IMR-90 (cell line): ENCODE data around the gene EVA1A. TPM values are rescaled to one million over a fixed set of nuclear protein-coding genes. Genes with fewer than 3 reads are reported as not detected.

ENCODE experiments used
- ATAC-seq: fragments of 200-7000 bp; cut with Tn5 transposase; 2 replicates; pipeline ENCODE4 v1.9.1; 2020; ENCODE audit warnings: low read depth, mild to moderate bottlenecking, moderate library complexity
- BruUV-seq: library from RNA; stranded (reverse); fragments of 400-500 nt; replicated peaks from 2 replicates; lab custom pipeline; 2021; lab: Mats Ljungman, UMichigan
- CTCF ChIA-PET: fragments of 300-600 bp; formaldehyde crosslinking; extraction: SDS; loops from one replicate; lab custom pipeline; 2021; ENCODE audit warnings: antibody characterized with exemption; lab: Yijun Ruan, JAX
- POLR2A ChIA-PET: fragments of 300-600 bp; sonication (Branson Sonifier 250); formaldehyde crosslinking; loops from one replicate; lab custom pipeline; 2022; ENCODE audit warnings: antibody characterized with exemption; ENCODE audit not compliant: unreplicated experiment; lab: Charles Lee
- DNase-seq: peaks from one replicate; pipeline ENCODE4 v3.0.0; 2013
- H2AFZ ChIP-seq: replicated peaks from 2 replicates; pipeline ENCODE3; 2013; ENCODE audit warnings: low read length, mild to moderate bottlenecking; ENCODE audit not compliant: poor library complexity
- H2AK5ac ChIP-seq: 2 replicates; pipeline ENCODE4 v1.6.1; 2013; ENCODE audit warnings: low read depth, low read length, inconsistent platforms
- H2AK9ac ChIP-seq: replicated peaks from 2 replicates; pipeline ENCODE3; 2013; ENCODE audit warnings: mild to moderate bottlenecking, low read depth, low read length, moderate library complexity; ENCODE audit not compliant: poor library complexity
- H2BK120ac ChIP-seq: 2 replicates; pipeline ENCODE4 v1.6.1; 2013; ENCODE audit warnings: low read depth, low read length, inconsistent platforms
- H2BK15ac ChIP-seq: 3 replicates; pipeline ENCODE4 v1.6.1; 2013; ENCODE audit warnings: low read depth, low read length, inconsistent platforms
- H2BK20ac ChIP-seq: 2 replicates; pipeline ENCODE4 v1.6.1; 2013; ENCODE audit warnings: low read depth, mild to moderate bottlenecking, inconsistent platforms, low read length, moderate library complexity
- H2BK5ac ChIP-seq: 2 replicates; pipeline ENCODE4 v1.6.1; 2013; ENCODE audit warnings: mild to moderate bottlenecking, low read depth, low read length, inconsistent platforms; ENCODE audit not compliant: poor library complexity, severe bottlenecking
- H3K14ac ChIP-seq: replicated peaks from 2 replicates; pipeline ENCODE4 v1.6.1; 2013; ENCODE audit warnings: low read depth, low read length, inconsistent platforms
- H3K18ac ChIP-seq: 2 replicates; pipeline ENCODE4 v1.6.1; 2013; ENCODE audit warnings: low read depth, low read length, control low read depth
- H3K23ac ChIP-seq: 2 replicates; pipeline ENCODE4 v1.6.1; 2013; ENCODE audit warnings: low read depth, low read length, inconsistent platforms
- H3K27ac ChIP-seq: 2 replicates; pipeline ENCODE4 v1.5.1; 2013; ENCODE audit warnings: mild to moderate bottlenecking, control low read depth, low read length; ENCODE audit not compliant: insufficient read depth
- H3K27me3 ChIP-seq: 2 replicates; pipeline ENCODE4 v1.6.1; 2013; ENCODE audit warnings: low read length; ENCODE audit not compliant: control insufficient read depth, insufficient read depth
- H3K36me3 ChIP-seq: 2 replicates; pipeline ENCODE4 v1.6.1; 2013; ENCODE audit warnings: low read length, mixed read lengths; ENCODE audit not compliant: control insufficient read depth, insufficient read depth
- H3K4ac ChIP-seq: 2 replicates; pipeline ENCODE4 v1.6.1; 2013; ENCODE audit warnings: low read depth, low read length, inconsistent platforms
- H3K4me1 ChIP-seq: 2 replicates; pipeline ENCODE4 v1.6.1; 2013; ENCODE audit warnings: low read length, mixed read lengths; ENCODE audit not compliant: control insufficient read depth, insufficient read depth
- H3K4me2 ChIP-seq: 2 replicates; pipeline ENCODE4 v1.6.1; 2013; ENCODE audit warnings: low read depth, mild to moderate bottlenecking, control low read depth, low read length, moderate library complexity
- H3K4me3 ChIP-seq: 2 replicates; pipeline ENCODE4 v1.5.1; 2013; ENCODE audit warnings: low read depth, mild to moderate bottlenecking, control low read depth, low read length, moderate library complexity; ENCODE audit not compliant: insufficient read depth
- H3K56ac ChIP-seq: 2 replicates; pipeline ENCODE4 v1.6.1; 2013; ENCODE audit warnings: low read length, inconsistent platforms; ENCODE audit not compliant: insufficient read depth; ENCODE audit errors: extremely low read depth
- H3K79me1 ChIP-seq, 2 experiments: 2 replicates each; pipeline ENCODE4 v1.6.1; 2013; ENCODE audit warnings: low read length in 2 of 2, inconsistent platforms in 1 of 2, low read depth in 1 of 2
- H3K9ac ChIP-seq: 2 replicates; pipeline ENCODE4 v1.6.1; 2013; ENCODE audit warnings: low read depth, low read length, control low read depth
- H3K9me1 ChIP-seq: 2 replicates; pipeline ENCODE4 v1.6.1; 2013; ENCODE audit warnings: low read length, inconsistent platforms; ENCODE audit not compliant: insufficient read depth
- H3K9me3 ChIP-seq: 2 replicates; pipeline ENCODE4 v1.6.1; 2013; ENCODE audit warnings: low read length; ENCODE audit not compliant: control insufficient read depth, insufficient read depth
- H4K20me1 ChIP-seq: 2 replicates; pipeline ENCODE4 v1.6.1; 2013; ENCODE audit warnings: low read length, inconsistent platforms; ENCODE audit not compliant: insufficient read depth
- H4K5ac ChIP-seq: 2 replicates; pipeline ENCODE4 v1.6.1; 2013; ENCODE audit warnings: mild to moderate bottlenecking, low read depth, low read length, control low read depth
- H4K8ac ChIP-seq, 2 experiments: 2 replicates each; pipeline ENCODE4 v1.6.1; 2013; ENCODE audit warnings: low read depth in 2 of 2, low read length in 2 of 2, control low read depth in 1 of 2, inconsistent platforms in 1 of 2
- H4K91ac ChIP-seq: 2 replicates; pipeline ENCODE4 v1.6.1; 2013; ENCODE audit warnings: low read depth, low read length, inconsistent platforms; ENCODE audit not compliant: insufficient read depth
- BHLHE40 ChIP-seq: fragments of 150-350 bp; IDR thresholded peaks from 2 replicates; pipeline ENCODE4 v1.6.1; 2016; ENCODE audit warnings: mild to moderate bottlenecking, low read depth, low read length
- CEBPB ChIP-seq: IDR thresholded peaks from 2 replicates; pipeline ENCODE4 v1.6.1; 2012; ENCODE audit warnings: low read depth, low read length, improper control_type of control experiment
- CHD1 ChIP-seq: IDR thresholded peaks from 2 replicates; pipeline ENCODE4 v1.6.1; 2012; ENCODE audit warnings: low read depth, low read length, improper control_type of control experiment
- FOS ChIP-seq: fragments of 150-350 bp; IDR thresholded peaks from 2 replicates; pipeline ENCODE4 v1.6.1; 2016; ENCODE audit warnings: low read depth, low read length
- MAFK ChIP-seq: IDR thresholded peaks from 2 replicates; pipeline ENCODE4 v1.6.1; 2012; ENCODE audit warnings: low read depth, low read length, improper control_type of control experiment
- MAZ ChIP-seq: IDR thresholded peaks from 2 replicates; pipeline ENCODE4 v1.6.1; 2012; ENCODE audit warnings: low read depth, mild to moderate bottlenecking, low read length, improper control_type of control experiment, moderate library complexity, borderline replicate concordance
- POLR2A ChIP-seq: IDR thresholded peaks from 2 replicates; pipeline ENCODE4 v1.6.1; 2012; ENCODE audit warnings: mild to moderate bottlenecking, low read depth, low read length
- RAD21 ChIP-seq: IDR thresholded peaks from 2 replicates; pipeline ENCODE4 v1.6.1; 2012; ENCODE audit warnings: low read length, improper control_type of control experiment
- RFX5 ChIP-seq: IDR thresholded peaks from 2 replicates; pipeline ENCODE4 v1.8.0; 2012; ENCODE audit warnings: low read depth, mild to moderate bottlenecking, low read length, moderate library complexity
- WGBS, 2 experiments: methylation state at CpG; one replicate each; pipeline versions ENCODE4 v1.1.5 to v1.1.7; 2013; ENCODE audit warnings: missing lambda C conversion rate in 2 of 2; ENCODE audit not compliant: insufficient read length in 1 of 2; ENCODE audit errors: extremely low coverage in 2 of 2; 5-methylcytosine and 5-hydroxymethylcytosine counted together
- dilution Hi-C: fragments of 300-500 bp; cut with HindIII; formaldehyde crosslinking; loops from one replicate; pipeline ENCODE4 v1.14.3; 2018; ENCODE audit warnings: low sequenced_read_pairs; ENCODE audit not compliant: unreplicated experiment
- in situ Hi-C: fragments of 300-500 bp; cut with MboI; formaldehyde crosslinking; loops from 3 replicates; pipeline ENCODE4 v1.14.3; 2019; ENCODE audit warnings: low sequenced_read_pairs, inconsistent platforms, mixed read lengths
- intact Hi-C: fragments of 100-400 bp; cut with micrococcal nuclease; formaldehyde crosslinking; loops from 2 replicates; pipeline ENCODE4 v1.10.0; 2022
- polyA plus RNA-seq, 3 experiments: library from polyadenylated mRNA; depleted of rRNA; stranded (reverse); fragments of >200 nt; gene quantifications; 2 replicates each; pipeline ENCODE4 v1.2.3, GENCODE V29; 2012; ENCODE audit warnings: low replicate concordance in 1 of 3
- total RNA-seq: library from RNA; depleted of rRNA; stranded (reverse); fragments of >200 nt; gene quantifications from 2 replicates; pipeline ENCODE4 v1.2.3, GENCODE V29; 2012
- TF ChIP-seq, protein P1 (sequence below): conservative IDR thresholded peaks from 2 replicates; pipeline ENCODE4 v1.5.1; 2012; ENCODE audit warnings: mild to moderate bottlenecking, low read depth, low read length, improper control_type of control experiment
- TF ChIP-seq, protein P2 (sequence below): fragments of 150-350 bp; IDR thresholded peaks from 2 replicates; pipeline ENCODE4 v1.6.1; 2016; ENCODE audit warnings: low read depth, mild to moderate bottlenecking, low read length, moderate library complexity, borderline replicate concordance

The EVA1A gene
- total and polyA plus RNA-seq, 2 of the 4 experiments (the other 2 are of a cell fraction): 54.5 to 93.7 TPM

DNA sequence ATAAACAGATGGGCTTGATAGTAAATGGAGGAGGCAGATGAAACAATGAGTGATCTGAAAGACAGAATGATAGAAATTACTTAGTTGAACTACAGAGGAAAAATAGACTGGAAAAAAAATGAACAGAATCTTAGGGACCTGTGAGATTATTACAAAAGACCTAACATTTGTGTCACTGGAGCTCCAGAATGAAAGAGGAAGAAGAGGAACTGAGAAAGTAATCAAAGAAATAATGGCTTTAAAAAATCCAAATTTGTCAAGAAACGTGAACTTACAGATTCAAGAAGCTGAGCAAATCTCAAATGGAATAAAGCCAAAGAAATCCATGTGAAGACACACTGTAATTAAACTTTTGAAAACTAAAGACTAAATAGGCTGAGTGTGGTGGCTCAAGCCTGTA, 28.3 kb downstream of the EVA1A start:
- dilution Hi-C loops (no loop called here), in situ Hi-C loops (no loop called here), intact Hi-C loops (no loop called here)
- Histone ChIP-seq H2BK5ac (no peak overlapping the region), H3K4me3 (no peak overlapping the region), H3K27me3 (no peaks in the 10 kb centered on the region), H2AFZ (no peak overlapping the region), H3K56ac (no peak overlapping the region), H2BK15ac (no peak overlapping the region), H2BK20ac (no peak overlapping the region), H4K20me1 (peaks cover 40% of the 10 kb centered on the region), H3K4me2 (no peak overlapping the region), H3K27ac (no peak overlapping the region), H4K91ac (no peak overlapping the region), H3K23ac (no peak overlapping the region), H3K9me1 (no peaks in the 10 kb centered on the region; the same call in 1 of the 2 replicates), H3K18ac (no peak overlapping the region), H3K9ac (no peak overlapping the region), H4K8ac (no peak overlapping the region), H3K4me1 (peaks cover 9% of the 10 kb centered on the region), H3K14ac (no peak overlapping the region), H3K36me3 (no peaks in the 10 kb centered on the region), H2BK120ac (no peak overlapping the region), H3K79me1 (peaks cover 15 to 43% of the 10 kb centered on the region in 2 experiments), H3K4ac (no peak overlapping the region), H3K9me3 (no peaks in the 10 kb centered on the region), H4K5ac (no peak overlapping the region), H2AK5ac (no peak overlapping the region), H2AK9ac (no peak overlapping the region)
- ChIA-PET POLR2A (interaction anchor here (0.6 kb wide), 1 partner anchor 946 kb away, joined by 5 read pairs; no protein-coding TSS in a partner anchor), CTCF (interaction anchor here (0.7 kb wide), 1 partner anchor 108 kb away, joined by 3 read pairs; no protein-coding TSS in a partner anchor)
- DNase-seq: no peak
- WGBS, 2 experiments: no CpG with 5 or more reads among the region's 1 CpG
- no peak for ATAC-seq
- no TSS peak for BruUV-seq
- TF ChIP-seq POLR2A (no peak), FOS (no peak), CEBPB (no peak), CHD1 (no peak), BHLHE40 (no peak), RFX5 (no peak), MAZ (no peak), RAD21 (no peak), MAFK (no peak)
- TF ChIP-seq, protein P1, sequence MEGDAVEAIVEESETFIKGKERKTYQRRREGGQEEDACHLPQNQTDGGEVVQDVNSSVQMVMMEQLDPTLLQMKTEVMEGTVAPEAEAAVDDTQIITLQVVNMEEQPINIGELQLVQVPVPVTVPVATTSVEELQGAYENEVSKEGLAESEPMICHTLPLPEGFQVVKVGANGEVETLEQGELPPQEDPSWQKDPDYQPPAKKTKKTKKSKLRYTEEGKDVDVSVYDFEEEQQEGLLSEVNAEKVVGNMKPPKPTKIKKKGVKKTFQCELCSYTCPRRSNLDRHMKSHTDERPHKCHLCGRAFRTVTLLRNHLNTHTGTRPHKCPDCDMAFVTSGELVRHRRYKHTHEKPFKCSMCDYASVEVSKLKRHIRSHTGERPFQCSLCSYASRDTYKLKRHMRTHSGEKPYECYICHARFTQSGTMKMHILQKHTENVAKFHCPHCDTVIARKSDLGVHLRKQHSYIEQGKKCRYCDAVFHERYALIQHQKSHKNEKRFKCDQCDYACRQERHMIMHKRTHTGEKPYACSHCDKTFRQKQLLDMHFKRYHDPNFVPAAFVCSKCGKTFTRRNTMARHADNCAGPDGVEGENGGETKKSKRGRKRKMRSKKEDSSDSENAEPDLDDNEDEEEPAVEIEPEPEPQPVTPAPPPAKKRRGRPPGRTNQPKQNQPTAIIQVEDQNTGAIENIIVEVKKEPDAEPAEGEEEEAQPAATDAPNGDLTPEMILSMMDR: no peak
- TF ChIP-seq, protein P2, sequence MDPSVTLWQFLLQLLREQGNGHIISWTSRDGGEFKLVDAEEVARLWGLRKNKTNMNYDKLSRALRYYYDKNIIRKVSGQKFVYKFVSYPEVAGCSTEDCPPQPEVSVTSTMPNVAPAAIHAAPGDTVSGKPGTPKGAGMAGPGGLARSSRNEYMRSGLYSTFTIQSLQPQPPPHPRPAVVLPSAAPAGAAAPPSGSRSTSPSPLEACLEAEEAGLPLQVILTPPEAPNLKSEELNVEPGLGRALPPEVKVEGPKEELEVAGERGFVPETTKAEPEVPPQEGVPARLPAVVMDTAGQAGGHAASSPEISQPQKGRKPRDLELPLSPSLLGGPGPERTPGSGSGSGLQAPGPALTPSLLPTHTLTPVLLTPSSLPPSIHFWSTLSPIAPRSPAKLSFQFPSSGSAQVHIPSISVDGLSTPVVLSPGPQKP: no peak
